ENCODE data around the gene HBD.
"Not testable (repeated sequence)": the region's sequence is repeated elsewhere in the genome, so short reads cannot be mapped to it uniquely, and the experiment has no call there.

Gene HBD

GRCh38 chr11:5252919-5253265 is 18.6 kb upstream of the HBD start:
- DNase-seq (ENCODE audit: low read depth) = no peak

GRCh38 chr11:5252192-5252918 is 18.1 kb upstream of the HBD start:
- DNase-seq (ENCODE audit: low read depth) = no peak

GRCh38 chr11:5251746-5252145 is 17.5 kb upstream of the HBD start:
- DNase-seq (ENCODE audit: low read depth) = no peak

GRCh38 chr11:5250543-5251204 is 16.4 kb upstream of the HBD start:
- no peak for DNase-seq (ENCODE audit: low read depth)

- DNase-seq (ENCODE audit: low read depth) = not testable (repeated sequence)
Observed at GRCh38 chr11:5249807-5250396, 15.6 kb upstream of the HBD start, which contains the start of gene HBG1. Gene HBG1, minus strand, starts transcription at chr11:5249857. Its CDS starts 53 bp downstream, at chr11:5249804.

- DNase-seq (ENCODE audit: low read depth) = not testable (repeated sequence)
Observed at GRCh38 chr11:5248498-5248897, 14.2 kb upstream of the HBD start.

GRCh38 chr11:5247472-5248192 is 13.3 kb upstream of the HBD start:
- no peak for DNase-seq (ENCODE audit: low read depth)

GRCh38 chr11:5246772-5247471 is 12.6 kb upstream of the HBD start:
- DNase-seq (ENCODE audit: low read depth) = no peak

- no peak for DNase-seq (ENCODE audit: low read depth)
Observed at GRCh38 chr11:5245155-5245554, 10.9 kb upstream of the HBD start.

- no peak for DNase-seq (ENCODE audit: low read depth)
Observed at GRCh38 chr11:5243816-5244180, 9.5 kb upstream of the HBD start.

GRCh38 chr11:5242933-5243815 is 8.9 kb upstream of the HBD start:
- no peak for DNase-seq (ENCODE audit: low read depth)

- no peak for DNase-seq (ENCODE audit: low read depth)
Observed at GRCh38 chr11:5242208-5242607, 7.9 kb upstream of the HBD start.

- DNase-seq (ENCODE audit: low read depth) = no peak
Observed at GRCh38 chr11:5241458-5241857, 7.2 kb upstream of the HBD start.

GRCh38 chr11:5240458-5240857 is 6.2 kb upstream of the HBD start:
- no peak for DNase-seq (ENCODE audit: low read depth)

- no peak for DNase-seq (ENCODE audit: low read depth)
Observed at GRCh38 chr11:5240056-5240455, 5.8 kb upstream of the HBD start.

- no peak for DNase-seq (ENCODE audit: low read depth)
Observed at GRCh38 chr11:5239046-5239445, 4.8 kb upstream of the HBD start.

GRCh38 chr11:5238486-5238885 is 4.2 kb upstream of the HBD start:
- DNase-seq (ENCODE audit: low read depth) = no peak

GRCh38 chr11:5237420-5237819 is 3.1 kb upstream of the HBD start:
- DNase-seq (ENCODE audit: low read depth) = no peak

GRCh38 chr11:5235364-5236095 is 1.2 kb upstream of the HBD start:
- DNase-seq (ENCODE audit: low read depth) = no peak

GRCh38 chr11:5233307-5233706 is 976 bp downstream of the HBD start:
- DNase-seq (ENCODE audit: low read depth) = no peak

- DNase-seq (ENCODE audit: low read depth) = no peak
Observed at GRCh38 chr11:5232821-5233220, 1.5 kb downstream of the HBD start.

Data from stimulated activated CD8-positive, alpha-beta memory T cell treated with anti-CD3 and anti-CD28 coated beads, Interleukin-4, amount 100 ng/mL, for 24 hours (primary cell).